Coronary artery (tissue), 2 donors: ENCODE data around the gene ARHGAP27.
"Not testable (repeated sequence)": the region's sequence is repeated elsewhere in the genome, so short reads cannot be mapped to it uniquely, and the experiment has no call there.

Experiments
- DNase-seq: peaks from one replicate; pipeline ENCODE4 v3.0.0-alpha.2; 2017; ENCODE audit warnings: low spot score
- H3K27ac ChIP-seq, 2 donors: fragments of 200-600 bp; sonication (generic); one replicate each; pipeline ENCODE4 v1.5.1; 2016 to 2019
- H3K4me3 ChIP-seq: fragments of 200-600 bp; sonication (generic); 2 replicates; pipeline ENCODE4 v1.5.1; 2016; ENCODE audit warnings: mild to moderate bottlenecking, moderate library complexity
- CTCF ChIP-seq: fragments of 200-600 bp; sonication (generic); IDR thresholded peaks from one replicate; pipeline ENCODE4 v1.5.1; 2019; ENCODE audit warnings: antibody characterized with exemption

Gene ARHGAP27

GRCh38 chr17:45432405-45433158, at the start of gene ARHGAP27:
ARHGAP27 (minus strand) TSS chr17:45432870; CDS start chr17:45430279, 2,591 bp downstream.
- Histone ChIP-seq H3K27ac (peak within 1 kb of the TSS in 1 of 2 donors; percentile 68), H3K4me3 (peak within 1 kb of the TSS; percentile 74)
- no peak for DNase-seq
- no peak for TF ChIP-seq CTCF

GRCh38 chr17:45482317-45482716, 49.6 kb upstream of the ARHGAP27 start:
- DNase-seq = not testable (repeated sequence)

GRCh38 chr17:45475436-45475835, 42.8 kb upstream of the ARHGAP27 start:
- DNase-seq, H3K4me3 ChIP-seq, H3K27ac ChIP-seq: not testable (repeated sequence)

More at GRCh38 chr17:45482317-45482716, 49.6 kb upstream of the ARHGAP27 start:
- H3K4me3 ChIP-seq, H3K27ac ChIP-seq: not testable (repeated sequence)

- H3K27ac ChIP-seq, DNase-seq, H3K4me3 ChIP-seq: not testable (repeated sequence)
These were observed 39.6 kb upstream of the ARHGAP27 start for GRCh38 chr17:45472249-45472648.

GRCh38 chr17:45469204-45469563, 36.5 kb upstream of the ARHGAP27 start:
- DNase-seq, H3K4me3 ChIP-seq, H3K27ac ChIP-seq: not testable (repeated sequence)

GRCh38 chr17:45468293-45469203, 35.9 kb upstream of the ARHGAP27 start:
- H3K4me3 ChIP-seq, DNase-seq, H3K27ac ChIP-seq: not testable (repeated sequence)

- not testable (repeated sequence) for DNase-seq, H3K4me3 ChIP-seq
- peak overlapping the region in 1 of 2 donors; percentile 57 for H3K27ac ChIP-seq
These were observed 29.1 kb upstream of the ARHGAP27 start for GRCh38 chr17:45461524-45462327.

- H3K27ac ChIP-seq, H3K4me3 ChIP-seq, DNase-seq: not testable (repeated sequence)
These were observed 27.8 kb upstream of the ARHGAP27 start for GRCh38 chr17:45460422-45460821.

GRCh38 chr17:45454341-45454740, 21.7 kb upstream of the ARHGAP27 start:
- H3K4me3 ChIP-seq, DNase-seq, H3K27ac ChIP-seq: not testable (repeated sequence)

- not testable (repeated sequence) for H3K4me3 ChIP-seq, H3K27ac ChIP-seq, DNase-seq
These were observed 21.1 kb upstream of the ARHGAP27 start for GRCh38 chr17:45453731-45454130.

- not testable (repeated sequence) for DNase-seq, H3K27ac ChIP-seq, H3K4me3 ChIP-seq
These were observed 20.5 kb upstream of the ARHGAP27 start for GRCh38 chr17:45453225-45453534.

- not testable (repeated sequence) for DNase-seq, H3K4me3 ChIP-seq, H3K27ac ChIP-seq
These were observed 19.9 kb upstream of the ARHGAP27 start for GRCh38 chr17:45452329-45453224.

- not testable (repeated sequence) for H3K27ac ChIP-seq, DNase-seq, H3K4me3 ChIP-seq
These were observed 19.0 kb upstream of the ARHGAP27 start for GRCh38 chr17:45451660-45452059.
